Measurements from ENCODE around the gene MAPK12.

MAPK12 gene

GRCh38 chr22:50242406-50242949 lies 19.0 kb downstream of the MAPK12 start:
- Histone ChIP-seq H3K9ac (ENCODE audit: low read depth, low read length) (no peak overlapping the region), H3K4me1 (ENCODE audit: control insufficient read depth, insufficient read depth, low read length) (peaks cover 4% of the 10 kb centered on the region), H3K36me3 (ENCODE audit: control insufficient read depth, insufficient read depth, low read length) (peaks cover 12% of the 10 kb centered on the region), H3K9me3 (ENCODE audit: control insufficient read depth, insufficient read depth, low read length) (no peaks in the 10 kb centered on the region), H3K4me3 (ENCODE audit: low read depth, low read length) (no peak overlapping the region), H3K27me3 (ENCODE audit: control insufficient read depth, insufficient read depth, low read length) (no peaks in the 10 kb centered on the region)

GRCh38 chr22:50238755-50239154 lies 22.7 kb downstream of the MAPK12 start:
- Histone ChIP-seq H3K27me3 (ENCODE audit: control insufficient read depth, insufficient read depth, low read length) (no peaks in the 10 kb centered on the region), H3K9ac (ENCODE audit: low read depth, low read length) (no peak overlapping the region), H3K36me3 (ENCODE audit: control insufficient read depth, insufficient read depth, low read length) (peaks cover 3% of the 10 kb centered on the region), H3K4me3 (ENCODE audit: low read depth, low read length) (no peak overlapping the region), H3K9me3 (ENCODE audit: control insufficient read depth, insufficient read depth, low read length) (no peaks in the 10 kb centered on the region), H3K4me1 (ENCODE audit: control insufficient read depth, insufficient read depth, low read length) (peaks cover under 1% of the 10 kb centered on the region)

- Histone ChIP-seq H3K36me3 (ENCODE audit: control insufficient read depth, insufficient read depth, low read length) (peaks cover 3% of the 10 kb centered on the region), H3K9ac (ENCODE audit: low read depth, low read length) (no peak overlapping the region), H3K4me1 (ENCODE audit: control insufficient read depth, insufficient read depth, low read length) (no peaks in the 10 kb centered on the region), H3K4me3 (ENCODE audit: low read depth, low read length) (no peak overlapping the region), H3K9me3 (ENCODE audit: control insufficient read depth, insufficient read depth, low read length) (no peaks in the 10 kb centered on the region), H3K27me3 (ENCODE audit: control insufficient read depth, insufficient read depth, low read length) (no peaks in the 10 kb centered on the region)
These were observed 24.6 kb downstream of the MAPK12 start for GRCh38 chr22:50236731-50237409.

DNA sequence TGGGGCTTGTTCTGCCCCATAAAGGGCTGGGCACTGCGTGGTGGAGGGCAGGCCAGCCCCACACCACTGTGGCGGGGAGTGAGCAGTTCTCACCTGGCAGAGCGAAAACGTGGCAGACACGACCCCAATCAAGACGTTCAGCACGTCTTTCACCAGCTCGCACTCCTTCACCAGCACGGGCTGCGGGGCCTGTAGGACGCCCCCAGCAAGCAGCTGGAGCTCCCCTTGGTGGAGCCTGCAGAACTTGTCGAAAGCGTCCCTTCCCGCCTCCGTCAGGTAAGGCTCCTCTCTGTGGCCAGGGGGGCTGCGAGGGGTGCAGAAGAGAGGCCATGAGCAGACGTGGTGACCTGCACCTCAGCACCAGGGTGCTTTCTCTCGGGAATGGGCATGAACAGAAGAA lies 28.3 kb downstream of the MAPK12 start:
- Histone ChIP-seq H3K4me1 (ENCODE audit: control insufficient read depth, insufficient read depth, low read length) (no peaks in the 10 kb centered on the region), H3K27me3 (ENCODE audit: control insufficient read depth, insufficient read depth, low read length) (no peaks in the 10 kb centered on the region), H3K4me3 (ENCODE audit: low read depth, low read length) (no peak overlapping the region), H3K9ac (ENCODE audit: low read depth, low read length) (no peak overlapping the region), H3K36me3 (ENCODE audit: control insufficient read depth, insufficient read depth, low read length) (peaks cover 6% of the 10 kb centered on the region), H3K9me3 (ENCODE audit: control insufficient read depth, insufficient read depth, low read length) (no peaks in the 10 kb centered on the region)

- no peaks in the 10 kb centered on the region for H3K4me1 ChIP-seq (ENCODE audit: control insufficient read depth, insufficient read depth, low read length)
These were observed 28.9 kb downstream of the MAPK12 start for GRCh38 chr22:50232481-50233151.

GRCh38 chr22:50229370-50229769 lies 32.1 kb downstream of the MAPK12 start:
- H3K4me1 ChIP-seq (ENCODE audit: control insufficient read depth, insufficient read depth, low read length): no peaks in the 10 kb centered on the region
- no peaks in the 10 kb centered on the region for H3K9me3 ChIP-seq (ENCODE audit: control insufficient read depth, insufficient read depth, low read length)
- H3K27me3 ChIP-seq (ENCODE audit: control insufficient read depth, insufficient read depth, low read length): no peaks in the 10 kb centered on the region
- no peak overlapping the region for H3K9ac ChIP-seq (ENCODE audit: low read depth, low read length)
- H3K36me3 ChIP-seq (ENCODE audit: control insufficient read depth, insufficient read depth, low read length): peaks cover 8% of the 10 kb centered on the region
- H3K4me3 ChIP-seq (ENCODE audit: low read depth, low read length): no peak overlapping the region

More at GRCh38 chr22:50232481-50233151, 28.9 kb downstream of the MAPK12 start:
- no peak overlapping the region for H3K4me3 ChIP-seq (ENCODE audit: low read depth, low read length)
- H3K9ac ChIP-seq (ENCODE audit: low read depth, low read length): no peak overlapping the region
- peaks cover 6% of the 10 kb centered on the region for H3K36me3 ChIP-seq (ENCODE audit: control insufficient read depth, insufficient read depth, low read length)
- H3K27me3 ChIP-seq (ENCODE audit: control insufficient read depth, insufficient read depth, low read length): no peaks in the 10 kb centered on the region
- H3K9me3 ChIP-seq (ENCODE audit: control insufficient read depth, insufficient read depth, low read length): no peaks in the 10 kb centered on the region

DNA sequence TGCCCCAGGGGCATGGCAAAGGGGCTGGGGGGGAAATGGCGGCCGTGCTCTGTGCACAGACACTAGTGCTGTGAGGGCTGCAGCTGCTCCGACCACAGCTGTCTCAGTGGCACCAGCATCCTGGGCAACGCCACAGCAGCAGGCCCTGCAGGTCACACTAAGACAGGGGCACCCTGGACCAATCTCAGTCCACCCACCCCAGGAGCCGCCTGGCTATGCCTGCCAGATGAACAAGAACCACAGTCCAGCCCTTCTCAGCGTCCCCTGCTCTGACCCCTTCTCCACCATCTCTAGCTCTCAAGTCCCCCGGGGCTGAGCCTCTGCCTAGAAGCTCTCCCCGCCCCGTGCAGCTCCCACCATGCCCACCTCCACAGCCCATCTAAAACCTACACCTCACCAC lies 33.1 kb downstream of the MAPK12 start:
- H3K4me3 ChIP-seq (ENCODE audit: low read depth, low read length): no peak overlapping the region
- H3K27me3 ChIP-seq (ENCODE audit: control insufficient read depth, insufficient read depth, low read length): no peaks in the 10 kb centered on the region
- H3K9ac ChIP-seq (ENCODE audit: low read depth, low read length): no peak overlapping the region
- no peaks in the 10 kb centered on the region for H3K4me1 ChIP-seq (ENCODE audit: control insufficient read depth, insufficient read depth, low read length)
- H3K9me3 ChIP-seq (ENCODE audit: control insufficient read depth, insufficient read depth, low read length): no peaks in the 10 kb centered on the region
- H3K36me3 ChIP-seq (ENCODE audit: control insufficient read depth, insufficient read depth, low read length): peaks cover 13% of the 10 kb centered on the region

DNA sequence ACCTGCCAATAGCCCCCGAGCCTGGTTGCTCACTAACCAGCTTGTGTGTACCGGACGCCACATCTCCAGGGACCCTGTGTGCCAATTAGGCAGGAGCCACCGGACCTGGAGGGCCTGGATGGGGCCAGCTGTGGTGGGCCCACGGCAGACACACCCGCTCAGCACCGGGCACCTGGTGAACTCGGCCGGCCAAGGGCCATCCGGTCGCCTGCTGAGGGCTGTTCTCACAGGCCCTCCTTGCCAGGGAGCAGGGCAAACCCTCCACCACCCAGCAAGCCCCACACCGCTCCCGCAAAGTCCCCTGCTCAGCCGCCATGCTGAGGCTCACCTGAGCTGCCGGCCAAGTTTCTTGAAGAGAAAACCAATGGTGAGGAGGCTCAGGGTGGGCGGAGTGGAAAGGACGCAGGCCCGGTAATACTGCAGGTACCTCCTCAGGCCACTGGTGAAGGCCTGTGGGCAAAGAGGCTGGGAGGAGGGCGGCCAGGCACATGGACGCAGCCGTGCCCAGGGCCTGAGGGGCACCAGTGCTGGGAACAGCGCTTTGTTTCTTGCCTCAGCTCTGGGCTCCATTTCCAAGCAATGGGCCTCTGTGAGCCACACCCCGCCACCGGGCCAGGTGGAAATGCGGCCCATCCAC lies 33.8 kb downstream of the MAPK12 start:
- no peaks in the 10 kb centered on the region for H3K4me1 ChIP-seq (ENCODE audit: control insufficient read depth, insufficient read depth, low read length)
- H3K27me3 ChIP-seq (ENCODE audit: control insufficient read depth, insufficient read depth, low read length): no peaks in the 10 kb centered on the region
- no peak overlapping the region for H3K4me3 ChIP-seq (ENCODE audit: low read depth, low read length)
- H3K9me3 ChIP-seq (ENCODE audit: control insufficient read depth, insufficient read depth, low read length): no peaks in the 10 kb centered on the region
- no peak overlapping the region for H3K9ac ChIP-seq (ENCODE audit: low read depth, low read length)
- H3K36me3 ChIP-seq (ENCODE audit: control insufficient read depth, insufficient read depth, low read length): peaks cover 18% of the 10 kb centered on the region

DNA sequence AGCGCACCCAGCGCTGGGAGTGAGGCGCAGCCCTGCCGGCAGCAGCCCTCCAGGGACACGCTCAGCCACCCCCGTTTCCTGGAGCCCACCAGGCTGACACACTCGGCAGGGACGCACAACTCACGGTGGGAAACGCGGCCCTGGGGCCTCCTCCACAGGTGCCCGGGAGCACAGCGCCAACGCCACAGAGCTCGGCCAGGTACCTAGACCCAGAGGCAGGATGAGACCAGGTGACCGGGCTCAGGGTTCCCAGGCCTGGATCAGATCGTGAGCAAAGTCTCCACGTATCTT lies 34.7 kb downstream of the MAPK12 start:
- H3K4me1 ChIP-seq (ENCODE audit: control insufficient read depth, insufficient read depth, low read length): no peaks in the 10 kb centered on the region
- H3K9ac ChIP-seq (ENCODE audit: low read depth, low read length): no peak overlapping the region
- peaks cover 24% of the 10 kb centered on the region for H3K36me3 ChIP-seq (ENCODE audit: control insufficient read depth, insufficient read depth, low read length)

GRCh38 chr22:50226063-50226874 lies 35.2 kb downstream of the MAPK12 start:
- Histone ChIP-seq H3K9ac (ENCODE audit: low read depth, low read length) (no peak overlapping the region), H3K27me3 (ENCODE audit: control insufficient read depth, insufficient read depth, low read length) (no peaks in the 10 kb centered on the region), H3K4me3 (ENCODE audit: low read depth, low read length) (no peak overlapping the region), H3K9me3 (ENCODE audit: control insufficient read depth, insufficient read depth, low read length) (no peaks in the 10 kb centered on the region), H3K36me3 (ENCODE audit: control insufficient read depth, insufficient read depth, low read length) (peaks cover 30% of the 10 kb centered on the region), H3K4me1 (ENCODE audit: control insufficient read depth, insufficient read depth, low read length) (no peaks in the 10 kb centered on the region)

More for the DNA sequence above, 34.7 kb downstream of the MAPK12 start:
- Histone ChIP-seq H3K4me3 (ENCODE audit: low read depth, low read length) (no peak overlapping the region), H3K9me3 (ENCODE audit: control insufficient read depth, insufficient read depth, low read length) (no peaks in the 10 kb centered on the region), H3K27me3 (ENCODE audit: control insufficient read depth, insufficient read depth, low read length) (no peaks in the 10 kb centered on the region)

DNA sequence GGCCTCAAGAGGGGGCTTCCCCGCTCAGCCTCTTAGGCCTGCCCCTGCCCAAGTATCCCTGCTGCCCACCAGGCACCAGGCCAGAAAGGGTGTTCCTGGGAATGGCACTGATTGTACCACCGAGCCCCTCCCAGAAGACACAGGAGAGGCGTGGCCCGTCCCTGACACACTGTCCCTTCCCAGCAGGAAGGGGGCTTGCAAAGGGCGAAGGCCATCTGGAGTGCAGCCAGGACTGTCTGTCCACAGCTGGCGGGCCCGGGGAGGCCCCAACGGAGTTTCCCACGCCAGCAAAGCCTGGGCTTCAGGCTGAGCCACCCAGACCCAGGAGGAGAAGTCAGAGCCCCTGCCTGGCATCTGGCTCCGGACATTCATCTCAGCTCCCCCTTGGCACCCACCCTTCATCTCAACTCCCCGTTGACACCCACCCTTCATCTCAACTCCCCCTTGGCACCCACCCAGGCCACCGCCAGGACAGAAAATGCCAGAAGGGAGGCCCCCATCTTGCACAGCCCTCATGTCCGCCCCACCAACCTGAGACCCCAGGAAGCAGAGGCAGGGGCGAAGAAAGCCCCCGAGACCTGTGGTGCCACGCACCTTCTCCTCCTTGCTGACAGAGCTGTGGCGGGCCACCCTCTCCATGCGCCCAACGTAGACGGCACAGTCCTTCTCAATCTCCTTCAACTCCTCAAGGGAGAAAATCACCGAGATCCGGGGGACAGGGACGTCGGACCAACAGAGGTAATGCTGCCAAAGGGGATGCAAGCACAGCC lies 36.1 kb downstream of the MAPK12 start:
- Histone ChIP-seq H3K27me3 (ENCODE audit: control insufficient read depth, insufficient read depth, low read length) (no peaks in the 10 kb centered on the region), H3K9ac (ENCODE audit: low read depth, low read length) (no peak overlapping the region), H3K4me3 (ENCODE audit: low read depth, low read length) (no peak overlapping the region), H3K4me1 (ENCODE audit: control insufficient read depth, insufficient read depth, low read length) (no peaks in the 10 kb centered on the region), H3K36me3 (ENCODE audit: control insufficient read depth, insufficient read depth, low read length) (peaks cover 39% of the 10 kb centered on the region), H3K9me3 (ENCODE audit: control insufficient read depth, insufficient read depth, low read length) (no peaks in the 10 kb centered on the region)
